GM12878 (cell line): ENCODE data around the gene ZNG1F.
"Not testable (repeated sequence)": the region's sequence is repeated elsewhere in the genome, so short reads cannot be mapped to it uniquely, and the experiment has no call there.

Source experiments
- CTCF ChIP-seq, 3 experiments: IDR thresholded peaks in 2 of 3; conservative IDR thresholded peaks in 1 of 3; 2 replicates each; pipeline ENCODE4 v1.5.1; 2011; ENCODE audit warnings: low read depth in 3 of 3, low read length in 3 of 3, mild to moderate bottlenecking in 3 of 3, control low read depth in 2 of 3, moderate library complexity in 2 of 3, inconsistent platforms in 1 of 3, mixed read lengths in 1 of 3; ENCODE audit not compliant: control insufficient read depth in 2 of 3, insufficient read depth in 1 of 3; ENCODE audit errors: extremely low read depth in 1 of 3
- EED ChIP-seq: sonication (generic); IDR thresholded peaks from 2 replicates; pipeline ENCODE4 v1.6.1; 2016; ENCODE audit warnings: antibody characterized with exemption, low read depth
- EP300 ChIP-seq, 2 experiments: fragments of 150-350 bp in 1 of 2; IDR thresholded peaks; 2 replicates each; pipeline ENCODE4 v1.6.1; 2011 to 2012; ENCODE audit warnings: low read depth in 2 of 2, low read length in 2 of 2, borderline replicate concordance in 1 of 2, improper control_type of control experiment in 1 of 2, inconsistent platforms in 1 of 2; ENCODE audit not compliant: control insufficient read depth in 1 of 2
- IKZF2 ChIP-seq, 2 experiments: fragments of 450-650 bp; IDR thresholded peaks; 2 replicates each; pipeline ENCODE4 v1.6.1; 2017; ENCODE audit warnings: mild to moderate bottlenecking in 2 of 2, moderate library complexity in 2 of 2
- NR2C2 ChIP-seq: IDR thresholded peaks from 2 replicates; pipeline ENCODE4 v1.6.1; 2011; ENCODE audit warnings: borderline replicate concordance, low read depth; ENCODE audit not compliant: control insufficient read depth, insufficient read length
- NRF1 ChIP-seq: conservative IDR thresholded peaks from 2 replicates; pipeline ENCODE4 v1.6.1; 2011; ENCODE audit warnings: mild to moderate bottlenecking, low read depth, low read length, improper control_type of control experiment
- POLR2AphosphoS5 ChIP-seq: IDR thresholded peaks from 2 replicates; pipeline ENCODE4 v1.6.1; 2011; ENCODE audit warnings: mild to moderate bottlenecking, low read length, inconsistent platforms

GRCh38 chr9:41125109-41125658 is 63.9 kb downstream of the ZNG1F start:
- TF ChIP-seq CTCF (IDR thresholded peaks at IDR 0.05 in 2 of 3, conservative IDR thresholded peaks at IDR 0.05 in 1 of 3; ENCODE audit: control insufficient read depth in 2 of 3, extremely low read depth in 1 of 3, insufficient read depth in 1 of 3, low read depth in 3 of 3, low read length in 3 of 3); IKZF2 (IDR thresholded peaks at IDR 0.05); EP300 (IDR thresholded peaks at IDR 0.05; ENCODE audit: borderline replicate concordance in 1 of 2, control insufficient read depth in 1 of 2, low read depth in 2 of 2, low read length in 2 of 2); NRF1; EED; NR2C2; POLR2AphosphoS5: not testable (repeated sequence)
